WI38 (cell line): ENCODE data around the gene SNURF.

Source experiments
- H3K4me3 ChIP-seq: 2 replicates; pipeline ENCODE4 v1.5.1; 2011; ENCODE audit warnings: low read depth, mild to moderate bottlenecking, control low read depth, low read length
- TF ChIP-seq, protein P1 (sequence below): IDR thresholded peaks from 2 replicates; pipeline ENCODE4 v1.5.1; 2012; ENCODE audit warnings: low read depth, mild to moderate bottlenecking, control low read depth, low read length

The SNURF gene

DNA sequence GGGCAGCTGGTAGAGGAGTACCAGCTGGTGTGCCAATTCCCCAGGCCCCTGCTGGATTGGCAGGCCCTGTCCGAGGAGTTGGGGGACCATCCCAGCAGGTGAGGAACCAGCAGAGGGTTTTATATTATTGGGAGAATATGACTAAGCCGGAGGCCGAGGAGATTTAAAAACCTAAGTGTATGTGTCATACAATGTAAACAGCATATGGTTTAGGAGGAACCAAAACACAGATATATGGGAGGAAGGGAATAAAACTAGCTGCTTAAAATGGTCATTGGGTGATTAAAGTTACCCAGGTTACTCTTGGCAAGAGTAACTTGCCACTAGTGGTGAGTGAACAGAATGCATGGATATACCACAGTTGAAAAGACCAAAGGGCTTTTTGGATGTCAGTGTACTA lies 22.1 kb downstream of the SNURF start:
- TF ChIP-seq, protein P1, sequence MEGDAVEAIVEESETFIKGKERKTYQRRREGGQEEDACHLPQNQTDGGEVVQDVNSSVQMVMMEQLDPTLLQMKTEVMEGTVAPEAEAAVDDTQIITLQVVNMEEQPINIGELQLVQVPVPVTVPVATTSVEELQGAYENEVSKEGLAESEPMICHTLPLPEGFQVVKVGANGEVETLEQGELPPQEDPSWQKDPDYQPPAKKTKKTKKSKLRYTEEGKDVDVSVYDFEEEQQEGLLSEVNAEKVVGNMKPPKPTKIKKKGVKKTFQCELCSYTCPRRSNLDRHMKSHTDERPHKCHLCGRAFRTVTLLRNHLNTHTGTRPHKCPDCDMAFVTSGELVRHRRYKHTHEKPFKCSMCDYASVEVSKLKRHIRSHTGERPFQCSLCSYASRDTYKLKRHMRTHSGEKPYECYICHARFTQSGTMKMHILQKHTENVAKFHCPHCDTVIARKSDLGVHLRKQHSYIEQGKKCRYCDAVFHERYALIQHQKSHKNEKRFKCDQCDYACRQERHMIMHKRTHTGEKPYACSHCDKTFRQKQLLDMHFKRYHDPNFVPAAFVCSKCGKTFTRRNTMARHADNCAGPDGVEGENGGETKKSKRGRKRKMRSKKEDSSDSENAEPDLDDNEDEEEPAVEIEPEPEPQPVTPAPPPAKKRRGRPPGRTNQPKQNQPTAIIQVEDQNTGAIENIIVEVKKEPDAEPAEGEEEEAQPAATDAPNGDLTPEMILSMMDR = no peak

DNA sequence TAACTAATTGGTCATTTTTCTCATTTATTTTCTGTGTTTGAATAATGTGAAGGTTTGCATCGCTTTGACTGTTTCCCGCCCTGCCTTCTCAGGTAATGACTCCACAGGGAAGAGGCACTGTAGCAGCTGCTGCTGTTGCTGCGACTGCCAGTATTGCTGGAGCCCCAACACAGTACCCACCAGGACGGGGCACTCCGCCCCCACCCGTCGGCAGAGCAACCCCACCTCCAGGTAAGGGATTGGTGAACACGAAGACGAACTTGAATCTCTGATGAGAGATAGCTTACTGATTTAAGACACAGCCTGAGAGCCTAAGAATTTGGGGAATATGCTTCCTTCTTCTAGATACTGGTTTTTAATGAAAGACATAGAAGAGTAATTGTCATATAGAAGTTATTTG lies 22.9 kb downstream of the SNURF start:
- TF ChIP-seq, protein P1 = no peak
- H3K4me3 ChIP-seq = no peak overlapping the region

More for the DNA sequence above, 22.1 kb downstream of the SNURF start:
- no peak overlapping the region for H3K4me3 ChIP-seq

DNA sequence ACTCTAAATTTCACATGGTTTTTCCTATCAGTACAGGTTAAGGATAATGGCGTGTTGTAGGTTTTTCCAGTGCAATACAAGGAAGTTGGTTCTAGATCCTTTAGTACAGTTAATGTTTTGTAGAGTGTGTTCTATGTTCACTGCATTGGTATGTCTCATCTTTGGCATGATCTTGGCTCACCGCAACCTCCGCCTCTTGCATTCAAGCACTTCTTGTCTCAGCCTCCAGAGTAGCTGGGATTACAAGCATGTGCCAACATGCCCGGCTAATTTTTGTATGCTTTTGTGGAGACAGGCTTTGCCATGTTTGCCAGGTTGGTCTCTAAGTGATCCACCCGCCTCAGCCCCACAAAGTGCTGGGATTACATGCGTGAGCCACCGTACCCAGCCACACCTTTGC lies 30.4 kb downstream of the SNURF start:
- H3K4me3 ChIP-seq = no peak overlapping the region
- TF ChIP-seq, protein P1 = no peak

DNA sequence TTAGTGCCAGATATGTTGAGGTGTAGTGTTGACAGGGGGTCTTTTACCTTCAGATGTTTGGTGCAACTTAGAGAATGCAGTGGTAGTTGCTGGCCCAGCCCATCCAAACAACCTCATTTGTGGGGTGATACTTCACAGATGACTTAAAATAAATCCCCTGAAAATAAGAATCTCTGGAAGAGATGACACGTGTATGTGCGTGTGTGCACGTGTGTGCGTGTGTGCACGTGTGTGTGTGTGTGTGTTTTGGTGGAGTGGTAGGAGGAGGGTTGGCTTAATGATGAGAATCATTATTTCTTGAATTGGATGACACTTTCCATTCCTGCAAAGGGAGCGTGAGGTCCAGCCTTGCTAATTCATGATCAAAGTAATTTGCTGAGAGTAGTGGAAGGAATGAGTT lies 31.9 kb downstream of the SNURF start:
- TF ChIP-seq, protein P1 = no peak
- H3K4me3 ChIP-seq = no peak overlapping the region
